Mammary epithelial cell (primary cell): ENCODE results near the gene DAPK3.
"Not testable (repeated sequence)": the region's sequence is repeated elsewhere in the genome, so short reads cannot be mapped to it uniquely, and the experiment has no call there.

ENCODE experiments used
- EZH2 ChIP-seq: IDR thresholded peaks from 2 replicates; pipeline ENCODE4 v1.6.1; 2012; ENCODE audit warnings: low read length, inconsistent platforms, borderline replicate concordance
- TF ChIP-seq, protein P1 (sequence below), 2 donors: IDR thresholded peaks in 1 of 2; conservative IDR thresholded peaks in 1 of 2; 2 replicates each; pipeline ENCODE4 v1.5.1; 2011 to 2012; ENCODE audit warnings: inconsistent platforms in 2 of 2, low read length in 2 of 2, mild to moderate bottlenecking in 2 of 2, control low read depth in 1 of 2, low read depth in 1 of 2; ENCODE audit not compliant: insufficient read depth in 1 of 2; ENCODE audit errors: extremely low read depth in 1 of 2

DNA sequence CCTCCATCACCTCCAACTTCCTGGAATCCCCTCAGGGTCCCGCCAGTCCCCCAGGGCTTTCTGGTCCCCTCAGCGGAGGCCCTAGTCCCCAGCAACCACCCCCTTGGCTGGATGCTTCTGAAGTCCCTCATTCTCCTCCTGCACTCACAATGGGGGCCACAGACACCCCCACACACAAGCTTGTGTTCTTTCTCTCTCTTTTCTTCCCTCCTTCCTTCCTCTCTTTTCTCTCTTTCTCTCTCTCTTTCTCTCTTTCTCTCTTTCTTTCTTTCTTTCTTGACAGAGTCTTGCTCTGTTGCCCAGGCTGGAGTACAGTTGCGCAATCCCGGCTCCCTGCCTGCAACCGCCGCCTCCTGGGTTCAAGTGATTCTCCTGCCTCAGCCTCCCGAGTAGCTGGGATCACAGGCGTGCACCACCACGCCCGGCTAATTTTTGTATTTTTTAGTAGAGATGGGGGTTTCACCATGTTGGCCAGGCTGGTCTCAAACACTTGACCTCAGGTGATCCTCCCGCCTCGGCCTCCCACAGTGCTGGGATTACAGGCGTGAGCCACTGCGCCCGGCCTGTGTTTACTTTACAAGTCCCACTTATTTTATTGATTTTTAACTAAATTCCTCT lies 23.5 kb downstream of the DAPK3 start:
- TF ChIP-seq, protein P1, sequence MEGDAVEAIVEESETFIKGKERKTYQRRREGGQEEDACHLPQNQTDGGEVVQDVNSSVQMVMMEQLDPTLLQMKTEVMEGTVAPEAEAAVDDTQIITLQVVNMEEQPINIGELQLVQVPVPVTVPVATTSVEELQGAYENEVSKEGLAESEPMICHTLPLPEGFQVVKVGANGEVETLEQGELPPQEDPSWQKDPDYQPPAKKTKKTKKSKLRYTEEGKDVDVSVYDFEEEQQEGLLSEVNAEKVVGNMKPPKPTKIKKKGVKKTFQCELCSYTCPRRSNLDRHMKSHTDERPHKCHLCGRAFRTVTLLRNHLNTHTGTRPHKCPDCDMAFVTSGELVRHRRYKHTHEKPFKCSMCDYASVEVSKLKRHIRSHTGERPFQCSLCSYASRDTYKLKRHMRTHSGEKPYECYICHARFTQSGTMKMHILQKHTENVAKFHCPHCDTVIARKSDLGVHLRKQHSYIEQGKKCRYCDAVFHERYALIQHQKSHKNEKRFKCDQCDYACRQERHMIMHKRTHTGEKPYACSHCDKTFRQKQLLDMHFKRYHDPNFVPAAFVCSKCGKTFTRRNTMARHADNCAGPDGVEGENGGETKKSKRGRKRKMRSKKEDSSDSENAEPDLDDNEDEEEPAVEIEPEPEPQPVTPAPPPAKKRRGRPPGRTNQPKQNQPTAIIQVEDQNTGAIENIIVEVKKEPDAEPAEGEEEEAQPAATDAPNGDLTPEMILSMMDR (conservative IDR thresholded peaks at IDR 0.05 in 1 of 2, IDR thresholded peaks at IDR 0.05 in 1 of 2; ENCODE audit: extremely low read depth in 1 of 2, insufficient read depth in 1 of 2, low read depth in 1 of 2, low read length in 2 of 2) = not testable (repeated sequence)
- not testable (repeated sequence) for TF ChIP-seq EZH2
